KMS-11 (cell line): Measurements from ENCODE around the gene NLRC3.

Source experiments
- H2AFZ ChIP-seq: fragments of 200-600 bp; sonication (generic); 2 replicates; pipeline ENCODE4 v1.6.1; 2016; ENCODE audit warnings: antibody characterized with exemption, mixed run types, low read depth
- H3K27ac ChIP-seq: fragments of 200-600 bp; sonication (generic); 2 replicates; pipeline ENCODE4 v1.6.1; 2016; ENCODE audit warnings: mild to moderate bottlenecking, mixed run types
- H3K27me3 ChIP-seq: fragments of 200-600 bp; sonication (generic); 2 replicates; pipeline ENCODE4 v1.6.1; 2017; ENCODE audit warnings: mild to moderate bottlenecking, low read depth, mixed run types, moderate library complexity; ENCODE audit not compliant: insufficient read depth
- H3K36me3 ChIP-seq: fragments of 200-600 bp; sonication (generic); 2 replicates; pipeline ENCODE4 v1.6.1; 2017; ENCODE audit warnings: mild to moderate bottlenecking, mixed run types; ENCODE audit not compliant: insufficient read depth
- H3K4me1 ChIP-seq: fragments of 200-600 bp; sonication (generic); 2 replicates; pipeline ENCODE4 v1.6.1; 2016; ENCODE audit warnings: mild to moderate bottlenecking, low read depth, mixed run types; ENCODE audit not compliant: poor library complexity, severe bottlenecking
- H3K4me2 ChIP-seq: fragments of 200-600 bp; sonication (generic); 2 replicates; pipeline ENCODE4 v1.7.0; 2016; ENCODE audit warnings: mild to moderate bottlenecking, mixed run types
- H3K4me3 ChIP-seq: fragments of 200-600 bp; sonication (generic); IDR thresholded peaks from 2 replicates; pipeline ENCODE4 v1.6.1; 2017; ENCODE audit warnings: low read depth, low read length, mixed read lengths; ENCODE audit not compliant: insufficient read depth
- H3K79me2 ChIP-seq: fragments of 200-600 bp; sonication (generic); 2 replicates; pipeline ENCODE4 v1.6.1; 2016; ENCODE audit warnings: low read depth, mixed run types; ENCODE audit not compliant: insufficient read depth
- H3K9ac ChIP-seq: fragments of 200-600 bp; sonication (generic); 2 replicates; pipeline ENCODE4 v1.6.1; 2016; ENCODE audit warnings: mild to moderate bottlenecking, mixed run types
- H4K20me1 ChIP-seq: fragments of 200-600 bp; sonication (generic); 2 replicates; pipeline ENCODE4 v1.6.1; 2016; ENCODE audit warnings: mild to moderate bottlenecking, mixed run types; ENCODE audit not compliant: insufficient read depth
- TF ChIP-seq, protein P1 (sequence below): fragments of 200-600 bp; sonication (generic); conservative IDR thresholded peaks from 2 replicates; pipeline ENCODE4 v1.6.1; 2017; ENCODE audit warnings: low read depth, mild to moderate bottlenecking, antibody characterized with exemption, low read length, moderate library complexity, mixed read lengths

NLRC3 gene

GRCh38 chr16:3546986-3547682 is 30.1 kb downstream of the NLRC3 start:
- TF ChIP-seq, protein P1, sequence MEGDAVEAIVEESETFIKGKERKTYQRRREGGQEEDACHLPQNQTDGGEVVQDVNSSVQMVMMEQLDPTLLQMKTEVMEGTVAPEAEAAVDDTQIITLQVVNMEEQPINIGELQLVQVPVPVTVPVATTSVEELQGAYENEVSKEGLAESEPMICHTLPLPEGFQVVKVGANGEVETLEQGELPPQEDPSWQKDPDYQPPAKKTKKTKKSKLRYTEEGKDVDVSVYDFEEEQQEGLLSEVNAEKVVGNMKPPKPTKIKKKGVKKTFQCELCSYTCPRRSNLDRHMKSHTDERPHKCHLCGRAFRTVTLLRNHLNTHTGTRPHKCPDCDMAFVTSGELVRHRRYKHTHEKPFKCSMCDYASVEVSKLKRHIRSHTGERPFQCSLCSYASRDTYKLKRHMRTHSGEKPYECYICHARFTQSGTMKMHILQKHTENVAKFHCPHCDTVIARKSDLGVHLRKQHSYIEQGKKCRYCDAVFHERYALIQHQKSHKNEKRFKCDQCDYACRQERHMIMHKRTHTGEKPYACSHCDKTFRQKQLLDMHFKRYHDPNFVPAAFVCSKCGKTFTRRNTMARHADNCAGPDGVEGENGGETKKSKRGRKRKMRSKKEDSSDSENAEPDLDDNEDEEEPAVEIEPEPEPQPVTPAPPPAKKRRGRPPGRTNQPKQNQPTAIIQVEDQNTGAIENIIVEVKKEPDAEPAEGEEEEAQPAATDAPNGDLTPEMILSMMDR, result no peak
- Histone ChIP-seq H3K4me1 (no peaks in the 10 kb centered on the region), H3K9ac (no peak overlapping the region), H3K79me2 (no peaks in the 10 kb centered on the region), H3K27ac (no peak overlapping the region), H2AFZ (no peak overlapping the region), H3K4me3 (no peak overlapping the region), H3K36me3 (no peaks in the 10 kb centered on the region), H4K20me1 (no peaks in the 10 kb centered on the region), H3K4me2 (no peak overlapping the region), H3K27me3 (no peaks in the 10 kb centered on the region)

GRCh38 chr16:3542601-3543373 is 34.4 kb downstream of the NLRC3 start:
- Histone ChIP-seq H3K4me3 (no peak overlapping the region), H3K27ac (no peak overlapping the region), H3K9ac (no peak overlapping the region), H3K4me1 (no peaks in the 10 kb centered on the region), H3K27me3 (no peaks in the 10 kb centered on the region), H3K4me2 (no peak overlapping the region), H4K20me1 (no peaks in the 10 kb centered on the region), H3K79me2 (no peaks in the 10 kb centered on the region), H2AFZ (no peak overlapping the region), H3K36me3 (no peaks in the 10 kb centered on the region)
- TF ChIP-seq, protein P1, result no peak

- Histone ChIP-seq H3K27ac (no peak overlapping the region), H4K20me1 (no peaks in the 10 kb centered on the region), H3K4me1 (no peaks in the 10 kb centered on the region), H3K9ac (no peak overlapping the region), H3K4me2 (no peak overlapping the region), H3K27me3 (no peaks in the 10 kb centered on the region), H2AFZ (no peak overlapping the region), H3K4me3 (no peak overlapping the region), H3K79me2 (no peaks in the 10 kb centered on the region), H3K36me3 (no peaks in the 10 kb centered on the region)
- TF ChIP-seq, protein P1, result no peak
These were observed 35.6 kb downstream of the NLRC3 start for GRCh38 chr16:3541527-3542155.

GRCh38 chr16:3538222-3538621 is 39.0 kb downstream of the NLRC3 start:
- Histone ChIP-seq H3K27ac (no peak overlapping the region), H3K4me3 (no peak overlapping the region), H3K4me2 (no peak overlapping the region), H4K20me1 (no peaks in the 10 kb centered on the region), H2AFZ (no peak overlapping the region), H3K79me2 (no peaks in the 10 kb centered on the region), H3K36me3 (no peaks in the 10 kb centered on the region), H3K4me1 (no peaks in the 10 kb centered on the region), H3K27me3 (no peaks in the 10 kb centered on the region), H3K9ac (no peak overlapping the region)
- TF ChIP-seq, protein P1, result no peak
